ENCODE data around the gene CDH24. TPM values are rescaled to one million over a fixed set of nuclear protein-coding genes. Genes with fewer than 3 reads are reported as not detected.

The CDH24 gene, protein sequence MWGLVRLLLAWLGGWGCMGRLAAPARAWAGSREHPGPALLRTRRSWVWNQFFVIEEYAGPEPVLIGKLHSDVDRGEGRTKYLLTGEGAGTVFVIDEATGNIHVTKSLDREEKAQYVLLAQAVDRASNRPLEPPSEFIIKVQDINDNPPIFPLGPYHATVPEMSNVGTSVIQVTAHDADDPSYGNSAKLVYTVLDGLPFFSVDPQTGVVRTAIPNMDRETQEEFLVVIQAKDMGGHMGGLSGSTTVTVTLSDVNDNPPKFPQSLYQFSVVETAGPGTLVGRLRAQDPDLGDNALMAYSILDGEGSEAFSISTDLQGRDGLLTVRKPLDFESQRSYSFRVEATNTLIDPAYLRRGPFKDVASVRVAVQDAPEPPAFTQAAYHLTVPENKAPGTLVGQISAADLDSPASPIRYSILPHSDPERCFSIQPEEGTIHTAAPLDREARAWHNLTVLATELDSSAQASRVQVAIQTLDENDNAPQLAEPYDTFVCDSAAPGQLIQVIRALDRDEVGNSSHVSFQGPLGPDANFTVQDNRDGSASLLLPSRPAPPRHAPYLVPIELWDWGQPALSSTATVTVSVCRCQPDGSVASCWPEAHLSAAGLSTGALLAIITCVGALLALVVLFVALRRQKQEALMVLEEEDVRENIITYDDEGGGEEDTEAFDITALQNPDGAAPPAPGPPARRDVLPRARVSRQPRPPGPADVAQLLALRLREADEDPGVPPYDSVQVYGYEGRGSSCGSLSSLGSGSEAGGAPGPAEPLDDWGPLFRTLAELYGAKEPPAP
- 0.54 and 0.69 TPM in 2 replicates for total RNA-seq

DNA sequence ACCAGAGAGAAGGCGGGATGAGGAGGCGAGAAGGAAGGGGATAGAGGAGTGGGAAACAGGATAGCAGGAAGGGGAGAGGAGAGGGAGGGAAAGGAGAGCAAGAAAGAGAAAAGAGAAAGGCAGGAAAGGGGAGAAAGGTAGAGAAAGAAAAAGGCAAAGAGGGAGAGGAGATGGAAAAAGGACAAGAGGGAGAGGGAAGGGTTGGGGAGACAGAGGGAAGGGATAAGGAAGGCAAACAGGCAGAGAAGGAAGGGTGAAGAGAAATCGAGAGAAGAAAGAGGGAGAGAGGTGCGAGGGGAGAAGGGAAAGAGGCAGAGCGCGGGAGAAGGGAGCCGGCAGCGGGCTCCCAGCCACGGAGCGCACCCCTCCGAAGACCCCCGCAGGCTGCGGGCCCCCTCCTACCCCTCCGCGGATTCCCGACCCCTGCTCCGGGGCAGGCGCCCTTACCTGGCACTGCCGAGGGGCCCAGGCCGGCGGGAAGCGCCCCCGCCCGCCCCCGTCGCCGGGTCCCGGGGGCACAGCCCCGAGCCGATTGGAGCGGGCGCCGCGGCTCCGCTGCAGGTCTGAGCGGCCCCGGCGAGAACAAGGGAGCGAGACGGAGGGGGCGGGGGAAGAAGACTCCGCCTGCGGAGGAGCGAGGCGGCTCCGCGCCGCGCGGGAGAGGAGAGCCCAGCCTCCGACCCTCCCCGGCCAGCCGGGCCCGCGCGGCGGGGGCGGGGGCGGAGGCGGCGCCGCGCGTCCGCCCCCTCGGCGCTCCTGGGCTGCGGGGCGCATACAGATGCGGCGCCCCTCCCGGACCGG, at the start of gene CDH24:
Gene CDH24 (minus strand): TSS at position 565 of the 801 bp plus-strand sequence. CDS start 1,787 bp downstream, outside the sequence.

DNA sequence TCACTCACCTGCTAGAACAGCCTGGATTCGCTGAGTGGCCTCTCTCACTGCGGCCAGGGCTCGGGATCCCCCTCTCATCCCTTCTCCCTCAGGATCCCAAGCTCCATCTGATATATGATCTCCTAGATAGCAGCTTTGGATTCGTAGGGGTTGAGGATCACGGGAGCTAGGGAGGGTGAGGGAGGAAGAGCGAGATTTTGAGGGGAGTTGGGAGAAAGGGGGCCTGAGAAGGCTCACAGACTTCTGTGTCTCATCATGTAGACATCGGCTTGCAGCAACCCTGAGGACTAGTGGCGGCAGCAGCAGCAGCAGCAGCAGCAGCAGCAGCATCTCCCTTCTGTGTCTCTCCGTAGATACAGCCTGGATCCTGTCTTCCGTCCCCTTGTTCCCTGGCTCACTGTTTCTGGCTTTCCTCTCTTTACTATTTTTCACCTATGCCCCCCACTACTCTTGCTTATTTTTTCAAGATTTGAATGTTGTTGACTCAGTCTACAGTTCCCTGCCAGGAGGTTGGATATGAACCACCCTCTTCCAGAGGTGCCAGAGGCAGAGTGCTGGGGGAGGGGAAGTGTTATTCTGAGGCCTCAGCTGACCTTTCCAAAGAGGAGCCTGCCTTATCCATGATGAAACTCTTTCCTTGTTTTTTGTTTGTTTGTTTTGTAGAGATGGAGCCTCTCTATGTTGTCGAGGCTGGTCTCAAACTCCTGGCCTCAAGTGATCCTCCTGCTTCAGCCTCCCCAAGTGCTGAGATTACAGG, 47.4 kb upstream of the CDH24 start, which contains the start of gene CIROP:
Gene CIROP (minus strand): TSS at position 399 of the 757 bp plus-strand sequence. CDS start 69 bp downstream, at position 330.

DNA sequence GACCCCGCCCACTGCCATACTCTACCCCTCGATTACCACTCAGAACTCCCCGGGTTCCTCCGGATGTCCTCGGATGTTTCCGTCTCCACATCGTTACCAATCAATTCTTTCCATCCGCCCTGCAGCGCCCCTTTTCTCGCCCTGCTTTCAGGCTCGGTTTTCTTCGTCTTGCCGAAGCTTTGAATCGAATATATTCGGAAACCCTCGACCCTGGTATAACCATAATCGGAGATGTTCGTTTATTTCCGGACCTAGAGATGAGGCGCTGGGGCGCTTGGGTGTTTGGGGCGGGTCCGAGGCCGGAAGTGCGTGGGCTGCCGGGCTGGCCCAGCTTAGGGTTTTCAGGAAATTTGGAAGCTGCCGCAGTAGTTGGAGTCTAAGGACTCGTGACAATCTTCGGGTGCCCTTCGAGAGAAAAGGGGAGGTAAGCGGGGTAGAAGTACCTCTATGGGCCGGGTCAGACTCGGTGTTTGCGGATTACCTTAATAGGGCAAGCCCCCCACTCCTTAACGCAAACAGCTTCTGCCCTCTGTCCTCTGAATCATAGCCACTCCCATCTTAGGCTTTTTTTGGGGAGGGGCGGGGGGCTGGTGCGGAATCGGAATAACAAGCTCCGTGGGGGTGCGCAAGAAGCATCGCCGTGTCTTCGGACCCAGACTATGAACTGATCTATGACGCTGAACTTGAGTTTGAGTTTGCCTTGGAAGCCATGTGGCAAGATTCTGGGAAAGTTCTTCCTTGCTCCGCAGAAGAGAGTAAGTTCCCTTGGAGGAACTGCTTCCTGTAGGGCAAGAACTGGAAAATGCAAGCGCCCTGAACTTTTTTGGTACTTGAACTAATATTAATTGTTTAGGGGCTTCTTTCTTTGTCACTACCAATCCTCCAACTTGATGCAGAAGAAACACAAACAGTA, 38.1 kb upstream of the CDH24 start, which contains the start of gene C14orf119:
Gene C14orf119 (plus strand): TSS at position 310 of the 913 bp plus-strand sequence. CDS start 2,154 bp downstream, outside the sequence.

DNA sequence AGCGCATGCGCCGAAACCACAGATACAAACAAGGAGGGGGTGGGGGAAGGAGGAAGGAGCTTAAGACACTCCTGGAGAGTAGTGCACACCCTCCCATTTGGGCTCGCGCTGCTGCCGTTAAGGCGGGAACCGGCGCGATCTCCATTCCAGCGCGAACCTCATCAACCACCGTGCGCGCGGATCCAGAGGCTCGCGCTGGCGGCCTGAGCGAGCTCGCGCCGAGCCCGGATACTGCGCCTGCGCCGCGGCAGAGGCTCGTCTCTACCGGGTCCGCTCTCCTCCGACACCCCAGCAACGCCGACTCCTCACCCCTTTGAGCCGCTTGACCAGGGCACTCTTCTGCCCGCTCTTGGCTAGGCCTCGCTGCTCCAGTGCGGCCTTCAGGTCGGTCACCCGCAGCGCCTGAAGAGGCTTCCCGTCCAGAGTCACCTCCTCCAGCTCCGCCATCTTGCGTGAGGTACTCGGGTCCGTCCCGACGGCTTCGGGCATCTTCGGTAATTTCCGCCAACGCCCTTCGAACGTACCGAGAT, 37.4 kb upstream of the CDH24 start, which contains the start of gene ACIN1:
Gene ACIN1 (minus strand): TSS at position 471 of the 530 bp plus-strand sequence. CDS start 24 bp downstream, at position 447.

DNA sequence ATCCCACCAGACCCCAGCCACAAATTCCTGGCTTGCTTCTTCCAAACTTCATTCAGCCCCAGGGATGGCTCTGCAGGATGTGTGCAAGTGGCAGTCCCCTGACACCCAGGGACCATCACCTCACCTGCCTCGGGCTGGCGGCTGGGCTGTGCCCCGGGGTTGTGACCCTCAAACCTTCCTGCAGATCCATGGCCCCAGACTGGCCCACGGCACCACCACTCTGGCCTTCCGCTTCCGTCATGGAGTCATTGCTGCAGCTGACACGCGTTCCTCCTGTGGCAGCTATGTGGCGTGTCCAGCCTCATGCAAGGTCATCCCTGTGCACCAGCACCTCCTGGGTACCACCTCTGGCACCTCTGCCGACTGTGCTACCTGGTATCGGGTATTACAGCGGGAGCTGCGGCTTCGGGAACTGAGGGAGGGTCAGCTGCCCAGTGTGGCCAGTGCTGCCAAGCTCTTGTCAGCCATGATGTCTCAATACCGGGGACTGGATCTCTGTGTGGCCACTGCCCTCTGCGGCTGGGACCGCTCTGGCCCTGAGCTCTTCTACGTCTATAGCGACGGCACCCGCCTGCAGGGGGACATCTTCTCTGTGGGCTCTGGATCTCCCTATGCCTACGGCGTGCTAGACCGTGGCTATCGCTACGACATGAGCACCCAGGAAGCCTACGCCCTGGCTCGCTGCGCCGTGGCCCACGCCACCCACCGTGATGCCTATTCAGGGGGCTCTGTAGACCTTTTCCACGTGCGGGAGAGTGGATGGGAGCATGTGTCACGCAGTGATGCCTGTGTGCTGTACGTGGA, 15.0 kb downstream of the CDH24 start, which contains the start of gene PSMB11:
Gene PSMB11 (plus strand): TSS at position 51 of the 804 bp plus-strand sequence. CDS start 14 bp downstream, at position 65.

DNA sequence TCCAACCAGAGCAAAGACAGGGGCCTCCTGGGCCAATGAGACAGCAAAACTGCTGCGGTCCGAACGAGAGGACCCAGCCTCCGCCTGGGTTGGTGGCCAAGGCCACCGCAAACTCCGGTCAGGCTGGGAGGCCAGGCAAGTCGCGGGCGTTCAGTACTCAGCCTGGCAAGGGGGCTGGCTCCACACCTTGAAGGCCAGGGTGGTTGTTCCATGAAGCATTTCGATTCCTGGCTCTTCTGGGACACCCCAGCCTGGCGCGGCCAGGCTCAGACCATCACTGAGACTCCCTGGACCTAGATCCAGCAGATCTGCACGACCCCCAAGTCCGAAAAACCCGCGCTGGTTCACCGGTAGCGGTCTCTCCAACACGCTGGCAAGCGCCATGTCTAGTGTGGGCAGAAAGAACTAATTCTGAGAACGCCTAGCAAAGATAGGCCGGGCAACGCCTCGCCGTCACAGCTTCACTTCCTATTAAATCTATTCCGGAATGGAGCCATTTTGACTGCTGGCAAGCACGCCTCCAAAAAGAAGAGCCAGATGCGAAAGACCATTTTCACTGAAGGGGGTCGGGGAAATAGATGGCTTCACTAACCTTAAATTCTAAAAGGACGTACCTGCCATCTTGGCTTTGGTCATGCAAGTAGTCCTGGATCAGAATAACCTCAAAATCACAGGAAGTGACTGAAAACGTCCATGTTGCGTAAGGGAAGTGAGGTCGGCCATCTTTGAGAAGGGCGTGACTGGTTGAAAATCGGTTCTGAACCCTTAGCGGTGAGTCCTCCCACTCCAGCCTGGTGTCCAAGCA, 22.6 kb downstream of the CDH24 start, which contains the start of gene PSMB5:
Gene PSMB5 (minus strand): TSS at position 403 of the 805 bp plus-strand sequence. CDS start 19 bp downstream, at position 384.

DNA sequence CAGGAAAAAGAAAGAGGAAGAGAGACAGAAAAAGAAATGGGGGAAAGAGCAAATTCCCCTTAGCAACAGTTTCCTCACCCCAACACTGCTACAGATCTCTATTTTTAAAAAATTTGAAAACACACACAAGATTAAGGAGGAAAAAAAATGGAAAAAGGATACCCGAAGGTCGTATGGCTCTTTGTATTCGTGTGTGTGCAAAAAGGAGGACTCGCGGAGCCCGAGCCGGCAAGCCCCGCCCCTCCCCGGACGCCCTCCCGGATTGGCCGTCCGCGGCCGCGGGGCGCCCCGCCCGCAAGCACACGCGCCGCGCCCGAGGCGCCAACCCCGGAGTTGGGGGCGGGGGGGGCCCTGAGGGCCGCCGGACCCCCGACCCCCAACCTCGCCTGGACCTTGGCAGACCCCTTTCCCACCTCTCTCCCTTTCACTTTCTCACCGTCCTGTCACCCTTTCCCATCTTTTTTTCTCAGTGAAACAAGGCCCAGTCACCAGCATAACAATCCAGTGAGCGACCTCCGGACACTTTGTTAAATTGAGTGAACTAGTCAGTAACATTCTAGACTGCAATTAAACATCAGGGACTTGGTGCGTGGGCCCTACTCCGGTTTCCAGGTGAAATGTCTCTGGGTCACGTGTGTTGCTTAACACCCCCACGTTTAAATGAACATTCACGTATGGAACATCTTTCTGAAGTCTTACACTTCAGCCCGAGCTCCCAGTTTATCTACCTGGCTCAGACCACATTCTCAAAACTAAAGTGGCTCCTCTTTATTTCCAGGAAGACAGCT, 47.2 kb downstream of the CDH24 start, which contains the start of gene C14orf93:
Gene C14orf93 (minus strand): TSS at position 205 of the 788 bp plus-strand sequence. CDS start 11,120 bp downstream, outside the sequence.

Other genes with a start within 250 kb of the CDH24 start
- gene SLC7A7, start 242.1 kb downstream of the CDH24 start, total RNA-seq = 4.1 and 5.3 TPM in 2 replicates
- gene MRPL52, start 227.6 kb downstream of the CDH24 start, total RNA-seq = 34.1 and 35.0 TPM in 2 replicates
- gene MMP14, start 220.9 kb downstream of the CDH24 start, total RNA-seq = 51.7 and 95.7 TPM in 2 replicates
- 40.7 and 42.5 TPM in 2 replicates for gene LRP10, start 185.8 kb downstream of the CDH24 start, total RNA-seq
- gene REM2, start 174.3 kb downstream of the CDH24 start, total RNA-seq = under 0.01 TPM in 1 of 2 replicates, not detected in the other
- 49.2 and 55.0 TPM in 2 replicates for gene RBM23, start 138.4 kb downstream of the CDH24 start, total RNA-seq
- 34.6 and 42.8 TPM in 2 replicates for gene PRMT5, start 128.1 kb downstream of the CDH24 start, total RNA-seq
- gene HAUS4, start 100.4 kb downstream of the CDH24 start, total RNA-seq = 14.3 and 21.7 TPM in 2 replicates
- 16.9 and 42.6 TPM in 2 replicates for gene AJUBA, start 75.0 kb downstream of the CDH24 start, total RNA-seq
- 5.1 and 6.1 TPM in 2 replicates for gene C14orf93, start 47.4 kb downstream of the CDH24 start, total RNA-seq
- 185 and 196 TPM in 2 replicates for gene PSMB5, start 22.6 kb downstream of the CDH24 start, total RNA-seq
- not detected in 2 replicates for gene PSMB11, start 15.3 kb downstream of the CDH24 start, total RNA-seq
- gene ACIN1, start 37.6 kb upstream of the CDH24 start, total RNA-seq = 44.0 and 56.1 TPM in 2 replicates
- 43.2 and 50.3 TPM in 2 replicates for gene C14orf119, start 38.0 kb upstream of the CDH24 start, total RNA-seq
- not detected in 2 replicates for gene CIROP, start 47.5 kb upstream of the CDH24 start, total RNA-seq
- gene CEBPE, start 61.7 kb upstream of the CDH24 start, total RNA-seq = not detected in 2 replicates
- gene SLC7A8, start 126.1 kb upstream of the CDH24 start, total RNA-seq = 0.11 and 3.1 TPM in 2 replicates
- not detected in 2 replicates for gene RNF212B, start 180.4 kb upstream of the CDH24 start, total RNA-seq
- gene HOMEZ, start 228.6 kb upstream of the CDH24 start, total RNA-seq = 3.3 and 3.9 TPM in 2 replicates
- gene PPP1R3E, start 245.3 kb upstream of the CDH24 start, total RNA-seq = 2.8 and 3.5 TPM in 2 replicates
- gene BCL2L2, start 249.3 kb upstream of the CDH24 start, total RNA-seq = 15.3 and 22.5 TPM in 2 replicates

Measured in dermis lymphatic vessel endothelial cell (primary cell).